HCT116 (cell line): ENCODE data around the gene SNED1.

Source experiments
- CTCF ChIP-seq, 3 experiments: fragments of 200-600 bp in 1 of 3; sonication (generic) in 1 of 3; IDR thresholded peaks in 2 of 3; conservative IDR thresholded peaks in 1 of 3; 2 replicates each; pipeline ENCODE4 v1.5.1; 2012 to 2017; ENCODE audit warnings: low read depth in 2 of 3, low read length in 2 of 3, antibody characterized with exemption in 1 of 3, borderline replicate concordance in 1 of 3, control low read depth in 1 of 3, mild to moderate bottlenecking in 1 of 3, mixed read lengths in 1 of 3, mixed run types in 1 of 3, moderate library complexity in 1 of 3; ENCODE audit not compliant: insufficient read depth in 1 of 3
- EZH2 ChIP-seq: fragments of 200-600 bp; sonication (generic); IDR thresholded peaks from 2 replicates; pipeline ENCODE4 v1.6.1; 2017; ENCODE audit warnings: antibody characterized with exemption, mixed run types
- SIN3A ChIP-seq: IDR thresholded peaks from 2 replicates; pipeline ENCODE4 v1.6.1; 2012; ENCODE audit warnings: low read depth
- TF ChIP-seq, protein P1 (sequence below): IDR thresholded peaks from 2 replicates; pipeline ENCODE4 v1.6.1; 2012; ENCODE audit warnings: low read depth

DNA sequence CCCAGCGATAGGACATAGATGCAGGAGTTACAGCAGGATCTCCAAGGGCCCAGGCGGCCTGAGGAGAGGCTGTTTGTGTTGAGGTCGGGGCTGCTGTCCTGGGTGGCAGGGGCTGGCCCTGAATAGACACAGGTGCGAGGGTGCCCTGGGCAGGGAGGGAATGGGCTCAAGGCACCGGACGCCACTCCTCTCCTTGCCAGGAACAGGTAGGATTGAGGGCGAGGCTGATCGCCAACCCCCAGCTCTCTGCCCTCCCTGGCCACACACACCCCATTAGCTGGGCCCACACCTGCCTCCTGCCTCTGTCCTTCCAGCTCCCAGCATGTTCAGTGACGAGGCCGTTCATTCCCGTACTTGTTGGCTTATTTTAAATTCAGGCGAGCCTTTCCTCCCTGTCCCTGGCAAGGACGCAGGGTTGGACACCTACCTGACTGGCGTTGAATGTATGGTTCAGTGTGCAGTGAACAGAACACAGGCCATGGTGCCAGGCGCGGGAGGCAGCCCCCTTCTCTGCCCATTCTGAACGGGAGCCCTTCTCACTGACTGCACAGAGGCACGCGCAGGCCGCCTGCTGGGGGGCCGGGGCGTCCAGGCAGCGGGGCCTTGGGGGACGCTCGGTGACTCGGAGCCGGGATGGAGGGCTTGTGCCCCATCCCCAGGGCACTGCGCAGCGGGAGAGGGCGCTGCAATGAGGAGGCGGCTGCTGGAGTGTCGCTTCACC, 41.3 kb upstream of the SNED1 start:
- TF ChIP-seq CTCF (IDR thresholded peaks at IDR 0.05 in 2 of 3, conservative IDR thresholded peaks at IDR 0.05 in 1 of 3; ENCODE audit: borderline replicate concordance in 1 of 3, insufficient read depth in 1 of 3, low read depth in 2 of 3, low read length in 2 of 3): no peak
- TF ChIP-seq, protein P1, sequence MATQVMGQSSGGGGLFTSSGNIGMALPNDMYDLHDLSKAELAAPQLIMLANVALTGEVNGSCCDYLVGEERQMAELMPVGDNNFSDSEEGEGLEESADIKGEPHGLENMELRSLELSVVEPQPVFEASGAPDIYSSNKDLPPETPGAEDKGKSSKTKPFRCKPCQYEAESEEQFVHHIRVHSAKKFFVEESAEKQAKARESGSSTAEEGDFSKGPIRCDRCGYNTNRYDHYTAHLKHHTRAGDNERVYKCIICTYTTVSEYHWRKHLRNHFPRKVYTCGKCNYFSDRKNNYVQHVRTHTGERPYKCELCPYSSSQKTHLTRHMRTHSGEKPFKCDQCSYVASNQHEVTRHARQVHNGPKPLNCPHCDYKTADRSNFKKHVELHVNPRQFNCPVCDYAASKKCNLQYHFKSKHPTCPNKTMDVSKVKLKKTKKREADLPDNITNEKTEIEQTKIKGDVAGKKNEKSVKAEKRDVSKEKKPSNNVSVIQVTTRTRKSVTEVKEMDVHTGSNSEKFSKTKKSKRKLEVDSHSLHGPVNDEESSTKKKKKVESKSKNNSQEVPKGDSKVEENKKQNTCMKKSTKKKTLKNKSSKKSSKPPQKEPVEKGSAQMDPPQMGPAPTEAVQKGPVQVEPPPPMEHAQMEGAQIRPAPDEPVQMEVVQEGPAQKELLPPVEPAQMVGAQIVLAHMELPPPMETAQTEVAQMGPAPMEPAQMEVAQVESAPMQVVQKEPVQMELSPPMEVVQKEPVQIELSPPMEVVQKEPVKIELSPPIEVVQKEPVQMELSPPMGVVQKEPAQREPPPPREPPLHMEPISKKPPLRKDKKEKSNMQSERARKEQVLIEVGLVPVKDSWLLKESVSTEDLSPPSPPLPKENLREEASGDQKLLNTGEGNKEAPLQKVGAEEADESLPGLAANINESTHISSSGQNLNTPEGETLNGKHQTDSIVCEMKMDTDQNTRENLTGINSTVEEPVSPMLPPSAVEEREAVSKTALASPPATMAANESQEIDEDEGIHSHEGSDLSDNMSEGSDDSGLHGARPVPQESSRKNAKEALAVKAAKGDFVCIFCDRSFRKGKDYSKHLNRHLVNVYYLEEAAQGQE: no peak
- TF ChIP-seq EZH2: no peak
- TF ChIP-seq SIN3A: no peak
